GM12873 (cell line): ENCODE data around the gene BARHL2.

Source experiments
- CTCF ChIP-seq: IDR thresholded peaks from 2 replicates; pipeline ENCODE4 v1.5.1; 2012; ENCODE audit warnings: low read depth, mild to moderate bottlenecking, moderate library complexity, low read length, control low read depth; ENCODE audit not compliant: insufficient read depth; ENCODE audit errors: missing control alignments

The BARHL2 gene

GRCh38 chr1:90712915-90713730, 4.0 kb downstream of the BARHL2 start:
- TF ChIP-seq CTCF = no peak

- TF ChIP-seq CTCF = no peak
Measured at GRCh38 chr1:90712153-90712856, 4.8 kb downstream of the BARHL2 start.

GRCh38 chr1:90711696-90712095, 5.4 kb downstream of the BARHL2 start:
- no peak for TF ChIP-seq CTCF

GRCh38 chr1:90710579-90711536, 6.2 kb downstream of the BARHL2 start:
- TF ChIP-seq CTCF = no peak

GRCh38 chr1:90709535-90709934, 7.6 kb downstream of the BARHL2 start:
- TF ChIP-seq CTCF = no peak

- TF ChIP-seq CTCF = no peak
Measured at GRCh38 chr1:90708826-90709225, 8.3 kb downstream of the BARHL2 start.
